GM23338 (cell line): Measurements from ENCODE around the gene FAM227A. TPM values are rescaled to one million over a fixed set of nuclear protein-coding genes. Genes with fewer than 3 reads are reported as not detected.
A peak's percentile ranks its signal among the peaks of the same experiment; 100 is the strongest.

Source experiments
- ATAC-seq: fragments of 200-7000 bp; cut with Tn5 transposase; 3 replicates; pipeline ENCODE4 v1.9.1; 2020
- DNase-seq: peaks from one replicate; pipeline ENCODE4 v3.0.0-alpha.2; 2015; ENCODE audit warnings: low spot score
- H2AFZ ChIP-seq: fragments of 200-600 bp; sonication (generic); 2 replicates; pipeline ENCODE4 v1.8.0; 2016; ENCODE audit warnings: antibody characterized with exemption, mild to moderate bottlenecking, moderate library complexity
- H3F3A ChIP-seq: fragments of 200-600 bp; sonication (generic); replicated peaks from 2 replicates; pipeline ENCODE4 v1.8.0; 2017; ENCODE audit warnings: antibody characterized with exemption, mixed run types, low read depth
- H3K27ac ChIP-seq: fragments of 200-600 bp; sonication (generic); 2 replicates; pipeline ENCODE4 v1.6.1; 2016; ENCODE audit warnings: low read depth
- H3K27me3 ChIP-seq: fragments of 200-600 bp; sonication (generic); 2 replicates; pipeline ENCODE4 v1.8.0; 2016; ENCODE audit warnings: mild to moderate bottlenecking, mixed run types, moderate library complexity; ENCODE audit not compliant: insufficient read depth
- H3K36me3 ChIP-seq: fragments of 200-600 bp; sonication (generic); 2 replicates; pipeline ENCODE4 v1.8.0; 2016; ENCODE audit warnings: mild to moderate bottlenecking; ENCODE audit not compliant: insufficient read depth
- H3K4me1 ChIP-seq: fragments of 200-600 bp; sonication (generic); 2 replicates; pipeline ENCODE4 v1.8.0; 2016; ENCODE audit warnings: mild to moderate bottlenecking, moderate library complexity; ENCODE audit not compliant: insufficient read depth
- H3K4me2 ChIP-seq: fragments of 200-600 bp; sonication (generic); 2 replicates; pipeline ENCODE4 v1.7.1; 2017; ENCODE audit warnings: mixed run types
- H3K4me3 ChIP-seq: fragments of 200-600 bp; sonication (generic); 2 replicates; pipeline ENCODE4 v1.6.1; 2016; ENCODE audit warnings: mixed run types
- H3K79me2 ChIP-seq: fragments of 200-600 bp; sonication (generic); replicated peaks from 2 replicates; pipeline ENCODE4 v1.8.0; 2017; ENCODE audit warnings: mild to moderate bottlenecking; ENCODE audit not compliant: insufficient read depth
- H3K9me2 ChIP-seq: fragments of 200-600 bp; sonication (generic); 2 replicates; pipeline ENCODE4 v1.8.0; 2017; ENCODE audit not compliant: insufficient read depth
- H4K20me1 ChIP-seq: fragments of 200-600 bp; sonication (generic); replicated peaks from 2 replicates; pipeline ENCODE4 v1.8.0; 2017; ENCODE audit warnings: mild to moderate bottlenecking; ENCODE audit not compliant: insufficient read depth
- H3K27ac Mint-ChIP-seq: 2 replicates; pipeline ENCODE4 v1.8.0; 2020; ENCODE audit warnings: inconsistent platforms, mild to moderate bottlenecking, moderate library complexity, mixed read lengths
- H3K27me3 Mint-ChIP-seq: 3 replicates; pipeline ENCODE4 v1.8.0; 2022; ENCODE audit warnings: low read depth, mild to moderate bottlenecking, moderate library complexity, mixed read lengths, inconsistent platforms; ENCODE audit not compliant: insufficient read depth, poor library complexity
- H3K36me3 Mint-ChIP-seq: 3 replicates; pipeline ENCODE4 v1.8.0; 2021; ENCODE audit warnings: low read depth, mild to moderate bottlenecking, inconsistent platforms, moderate library complexity, mixed read lengths
- H3K4me1 Mint-ChIP-seq: 3 replicates; pipeline ENCODE4 v1.8.0; 2020; ENCODE audit warnings: mild to moderate bottlenecking, inconsistent platforms, mixed read lengths
- H3K4me3 Mint-ChIP-seq: 3 replicates; pipeline ENCODE4 v1.8.0; 2021; ENCODE audit warnings: moderate library complexity, mild to moderate bottlenecking, inconsistent platforms, mixed read lengths
- H3K9me3 Mint-ChIP-seq: 3 replicates; pipeline ENCODE4 v1.8.0; 2020; ENCODE audit warnings: moderate library complexity, mild to moderate bottlenecking, inconsistent platforms, mixed read lengths
- CREB1 ChIP-seq: fragments of 250-450 bp; sonication (Bioruptor Pico); IDR thresholded peaks from 2 replicates; pipeline ENCODE4 v1.5.0; 2020; ENCODE audit warnings: low read depth, mild to moderate bottlenecking, moderate library complexity
- CTCF ChIP-seq, 2 experiments: fragments of 200-600 bp in 1 of 2; sonication (generic) in 1 of 2; conservative IDR thresholded peaks; 2 replicates each; pipeline versions ENCODE4 v1.5.1 to v1.6.1; 2016 to 2017; ENCODE audit warnings: antibody characterized with exemption in 2 of 2, low read depth in 2 of 2, mild to moderate bottlenecking in 2 of 2, moderate library complexity in 1 of 2
- ETS1 ChIP-seq: IDR thresholded peaks from 2 replicates; pipeline ENCODE4 v1.6.1; 2016; ENCODE audit warnings: antibody characterized with exemption
- EZH2 ChIP-seq: fragments of 200-600 bp; sonication (generic); IDR thresholded peaks from one replicate; pipeline ENCODE4 v1.8.0; 2017; ENCODE audit warnings: antibody characterized with exemption, mild to moderate bottlenecking, low read depth; ENCODE audit not compliant: unreplicated experiment
- JUNB ChIP-seq: IDR thresholded peaks from one replicate; pipeline ENCODE4 v1.6.1; 2016; ENCODE audit warnings: antibody characterized with exemption; ENCODE audit not compliant: unreplicated experiment
- NANOG ChIP-seq: IDR thresholded peaks from 2 replicates; pipeline ENCODE4 v1.6.1; 2016; ENCODE audit warnings: antibody characterized with exemption, borderline replicate concordance
- POLR2AphosphoS5 ChIP-seq: IDR thresholded peaks from 2 replicates; pipeline ENCODE4 v1.6.1; 2016; ENCODE audit warnings: antibody characterized with exemption, low read depth
- REST ChIP-seq: IDR thresholded peaks from one replicate; pipeline ENCODE4 v1.6.1; 2018; ENCODE audit warnings: antibody characterized with exemption; ENCODE audit not compliant: unreplicated experiment
- STAT1 ChIP-seq: IDR thresholded peaks from one replicate; pipeline ENCODE4 v1.6.1; 2016; ENCODE audit warnings: antibody characterized with exemption; ENCODE audit not compliant: unreplicated experiment
- ZNF114 ChIP-seq: fragments of 250-450 bp; sonication (Bioruptor Pico); IDR thresholded peaks from 2 replicates; pipeline ENCODE4 v1.5.0; 2020; ENCODE audit warnings: mild to moderate bottlenecking, moderate library complexity
- ZNF462 ChIP-seq: fragments of 250-450 bp; sonication (Bioruptor Pico); IDR thresholded peaks from 2 replicates; pipeline ENCODE4 v1.5.0; 2020; ENCODE audit warnings: mild to moderate bottlenecking, moderate library complexity
- polyA plus RNA-seq: library from polyadenylated mRNA; unstranded; fragments of >200 nt; fragmentation: Nextera tagmentation; extraction: Ambion mirVana; gene quantifications from 2 replicates; pipeline ENCODE4 v1.2.1, GENCODE V29; 2016
- total RNA-seq: library from RNA; depleted of rRNA; stranded (reverse); fragments of >200 nt; shearing (Covaris generic); gene quantifications from 2 replicates; pipeline ENCODE4 v1.2.3, GENCODE V29; 2014

FAM227A gene
- total and polyA plus RNA-seq, 2 experiments from 2014 or later: 5.8 to 11.0 TPM

GRCh38 chr22:38681582-38682335 is 25.6 kb upstream of the FAM227A start, which contains the start of gene TOMM22:
TOMM22 (plus strand) TSS chr22:38681957; CDS start chr22:38681979, 22 bp downstream.
- H3K4me3 ChIP-seq: peak within 1 kb of the TSS; percentile 100
- peak within 1 kb of the TSS; percentile 94; the same call in 1 of the 2 replicates for H2AFZ ChIP-seq

More at GRCh38 chr22:38681582-38682335, 25.6 kb upstream of the FAM227A start, which contains the start of gene TOMM22:
- peaks cover 48% of the 10 kb centered on the region for H3K36me3 Mint-ChIP-seq
- peak; percentile 52 for TF ChIP-seq CREB1 (CRISPR knock-in tag)
- peak; percentile 61 to 84 for TF ChIP-seq CTCF (conservative IDR thresholded peaks at IDR 0.05; ENCODE audit: low read depth in 2 of 2)
- no peak for TF ChIP-seq ZNF114
- TF ChIP-seq STAT1: no peak
- no peak for TF ChIP-seq NANOG
- TF ChIP-seq ETS1: peak; percentile 96
- TF ChIP-seq JUNB: no peak
- TF ChIP-seq POLR2AphosphoS5: peak; percentile 89
- no peak for TF ChIP-seq ZNF462
- peak; percentile 32 for TF ChIP-seq REST
- no peak for TF ChIP-seq EZH2
- H3K4me1 Mint-ChIP-seq: peaks cover 5% of the 10 kb centered on the region
- H3K27ac Mint-ChIP-seq: peak within 1 kb of the TSS; percentile 97
- Histone ChIP-seq H3K79me2 (peaks cover 11% of the 10 kb centered on the region), H3K27ac (no peak within 1 kb of the TSS), H3K36me3 (peaks cover 19% of the 10 kb centered on the region; the same call in 1 of the 2 replicates), H4K20me1 (peaks cover 2% of the 10 kb centered on the region; the same call in 1 of the 2 replicates), H3K9me2 (peaks cover 4% of the 10 kb centered on the region), H3K27me3 (no peaks in the 10 kb centered on the region), H3F3A (peaks cover 13% of the 10 kb centered on the region; the same call in 1 of the 2 replicates), H3K4me2 (peak within 1 kb of the TSS; percentile 98), H3K4me1 (no peaks in the 10 kb centered on the region; the same call in 1 of the 2 replicates)
- DNase-seq: peak; percentile 95
- peak within 1 kb of the TSS; percentile 99 for H3K4me3 Mint-ChIP-seq
- peak; percentile 99 for ATAC-seq
- H3K27me3 Mint-ChIP-seq: peaks cover 13% of the 10 kb centered on the region
- H3K9me3 Mint-ChIP-seq: peaks cover 22% of the 10 kb centered on the region
